Activated T-cell treated with anti-CD3 and anti-CD28 coated beads for 4 hours (primary cell): ENCODE results near the gene CFC1B.
"Not testable (repeated sequence)": the region's sequence is repeated elsewhere in the genome, so short reads cannot be mapped to it uniquely, and the experiment has no call there.

Experiments used
- DNase-seq: peaks from one replicate; pipeline ENCODE4 v3.0.0-alpha.2; 2020

The CFC1B gene

GRCh38 chr2:130571929-130572328 is 50.9 kb downstream of the CFC1B start:
- not testable (repeated sequence) for DNase-seq

- not testable (repeated sequence) for DNase-seq
These were observed 53.2 kb downstream of the CFC1B start for GRCh38 chr2:130574230-130574629.

- DNase-seq, result not testable (repeated sequence)
These were observed 55.3 kb downstream of the CFC1B start for GRCh38 chr2:130576209-130576784.

- DNase-seq, result not testable (repeated sequence)
These were observed 56.5 kb downstream of the CFC1B start for GRCh38 chr2:130577559-130577958.
